HepG2 (cell line): Measurements from ENCODE around the gene UGT1A8. TPM values are rescaled to one million over a fixed set of nuclear protein-coding genes. Genes with fewer than 3 reads are reported as not detected.

Source experiments
- ATAC-seq: fragments of 200-7000 bp; cut with Tn5 transposase; 3 replicates; pipeline ENCODE4 v1.9.1; 2020; ENCODE audit warnings: mild to moderate bottlenecking, moderate library complexity
- BruUV-seq: library from RNA; stranded (reverse); fragments of 400-500 nt; replicated peaks from 2 replicates; lab custom pipeline; 2021; lab: Mats Ljungman, UMichigan
- CTCF ChIA-PET: fragments of 300-600 bp; formaldehyde crosslinking; extraction: SDS; loops from one replicate; lab custom pipeline; 2021; ENCODE audit warnings: low total read pairs, inconsistent platforms, low intra/inter-chr PET ratio; lab: Yijun Ruan, JAX
- POLR2A ChIA-PET: fragments of 350-600 bp; sonication (Branson Sonifier 250); formaldehyde crosslinking; loops from one replicate; lab custom pipeline; 2020; ENCODE audit warnings: antibody characterized with exemption, inconsistent platforms; lab: Yijun Ruan, JAX
- DNase-seq: peaks from one replicate; pipeline ENCODE4 v3.0.0-alpha.2; 2015; ENCODE audit warnings: low spot score
- FAIRE-seq: peaks from 3 replicates; lab custom pipeline; 2011; peaks lifted over from hg19 to GRCh38; lab: Jason Lieb, UNC
- H2AFZ ChIP-seq: one replicate; pipeline ENCODE4 v1.6.1; 2011; ENCODE audit warnings: low read length, inconsistent platforms
- H3K27ac ChIP-seq: fragments of 300-600 bp; 3 replicates; pipeline ENCODE4 v1.8.0; 2011; ENCODE audit warnings: mixed run types, mild to moderate bottlenecking, mixed read lengths, low read length, inconsistent platforms; ENCODE audit not compliant: insufficient read depth; ENCODE audit errors: extremely low read length
- H3K27me3 ChIP-seq, 2 experiments: fragments of 200-600 bp in 1 of 2; 2 replicates in 1 of 2; 3 replicates in 1 of 2; pipeline versions ENCODE4 v1.6.0 to v1.8.0; 2011; ENCODE audit warnings: low read length in 2 of 2, mild to moderate bottlenecking in 2 of 2, moderate library complexity in 2 of 2, inconsistent platforms in 1 of 2; ENCODE audit not compliant: insufficient read depth in 2 of 2, control insufficient read depth in 1 of 2
- H3K36me3 ChIP-seq, 2 experiments: fragments of 200-600 bp in 1 of 2; replicated peaks in 1 of 2; 2 replicates in 1 of 2; 3 replicates in 1 of 2; pipeline versions ENCODE4 v1.5.1 to v1.8.0; 2011; ENCODE audit warnings: low read length in 2 of 2, inconsistent platforms in 1 of 2; ENCODE audit not compliant: insufficient read depth in 2 of 2, control insufficient read depth in 1 of 2
- H3K4me1 ChIP-seq: 2 replicates; pipeline ENCODE4 v1.5.1; 2012; ENCODE audit warnings: low read length, inconsistent platforms; ENCODE audit not compliant: insufficient read depth
- H3K4me2 ChIP-seq: 2 replicates; pipeline ENCODE4 v1.6.0; 2011; ENCODE audit warnings: low read depth, low read length, inconsistent platforms
- H3K4me3 ChIP-seq, 3 experiments: fragments of 200-600 bp in 1 of 3; sonication (generic), shearing (Covaris generic) in 1 of 3; replicated peaks in 1 of 3; 2 replicates each; pipeline ENCODE4 v1.5.1; 2011 to 2016; ENCODE audit warnings: low read length in 3 of 3, inconsistent platforms in 2 of 3, low read depth in 2 of 3, mild to moderate bottlenecking in 2 of 3, control low read depth in 1 of 3, mixed read lengths in 1 of 3; ENCODE audit not compliant: insufficient read depth in 1 of 3
- H3K79me2 ChIP-seq: one replicate; pipeline ENCODE4 v1.6.1; 2011; ENCODE audit warnings: low read length, inconsistent platforms; ENCODE audit not compliant: insufficient read depth
- H3K9ac ChIP-seq: 2 replicates; pipeline ENCODE4 v1.6.0; 2011; ENCODE audit warnings: mild to moderate bottlenecking, low read depth, low read length, inconsistent platforms; ENCODE audit not compliant: insufficient read depth
- H3K9me3 ChIP-seq: 2 replicates; pipeline ENCODE4 v1.5.1; 2012; ENCODE audit warnings: mild to moderate bottlenecking, low read length
- H4K20me1 ChIP-seq: 2 replicates; pipeline ENCODE4 v1.6.0; 2011; ENCODE audit warnings: inconsistent platforms, mild to moderate bottlenecking, low read length, moderate library complexity; ENCODE audit not compliant: insufficient read depth
- AKAP8 ChIP-seq: sonication (generic); formaldehyde crosslinking; IDR thresholded peaks from 2 replicates; pipeline ENCODE4 v1.5.1; 2020; ENCODE audit warnings: mild to moderate bottlenecking, missing genetic modification reagents
- FOXP4 ChIP-seq: sonication (generic); formaldehyde crosslinking; IDR thresholded peaks from 2 replicates; pipeline ENCODE4 v1.4.0; 2020; ENCODE audit warnings: missing genetic modification reagents
- MTA3 ChIP-seq: sonication (generic); formaldehyde crosslinking; IDR thresholded peaks from 2 replicates; pipeline ENCODE4 v1.4.0; 2020; ENCODE audit warnings: missing genetic modification reagents
- NFKBIZ ChIP-seq: IDR thresholded peaks from 2 replicates; pipeline ENCODE4 v1.6.1; 2018; ENCODE audit warnings: missing genetic modification reagents, missing compliant biosample characterization
- POGZ ChIP-seq: sonication (generic); formaldehyde crosslinking; IDR thresholded peaks from 2 replicates; pipeline ENCODE4 v1.4.0; 2020; ENCODE audit warnings: mild to moderate bottlenecking, missing genetic modification reagents
- RORA ChIP-seq: sonication (generic); formaldehyde crosslinking; IDR thresholded peaks from 2 replicates; pipeline ENCODE4 v1.5.0; 2020; ENCODE audit warnings: mild to moderate bottlenecking, missing genetic modification reagents, moderate library complexity
- SOX6 ChIP-seq, 2 experiments: fragments of 450-650 bp in 1 of 2; sonication (generic) in 1 of 2; formaldehyde crosslinking in 1 of 2; IDR thresholded peaks; 2 replicates each; pipeline versions ENCODE4 v1.4.0 to v1.6.1; 2017 to 2020; ENCODE audit warnings: antibody characterized with exemption in 1 of 2, mild to moderate bottlenecking in 1 of 2, missing genetic modification reagents in 1 of 2
- SRSF4 ChIP-seq: fragments of 200-400 bp; formaldehyde crosslinking; IDR thresholded peaks from one replicate; pipeline ENCODE4 v1.6.1; 2018; ENCODE audit warnings: mild to moderate bottlenecking, low read depth, low read length, moderate library complexity; ENCODE audit not compliant: poor library complexity, severe bottlenecking
- ZNF205 ChIP-seq: IDR thresholded peaks from 2 replicates; pipeline ENCODE4 v1.6.1; 2018; ENCODE audit warnings: missing biosample characterization, missing genetic modification reagents
- ZNF225 ChIP-seq: sonication (generic); formaldehyde crosslinking; IDR thresholded peaks from 2 replicates; pipeline ENCODE4 v1.4.0; 2020; ENCODE audit warnings: mild to moderate bottlenecking, missing genetic modification reagents
- ZNF468 ChIP-seq: sonication (generic); formaldehyde crosslinking; IDR thresholded peaks from 2 replicates; pipeline ENCODE4 v1.8.0; 2022; ENCODE audit warnings: mild to moderate bottlenecking, moderate library complexity, missing genetic modification reagents
- ZNF616 ChIP-seq: sonication (generic); formaldehyde crosslinking; IDR thresholded peaks from 2 replicates; pipeline ENCODE4 v1.5.0; 2020; ENCODE audit warnings: low read depth, mild to moderate bottlenecking, missing genetic modification reagents
- ZNF652 ChIP-seq: IDR thresholded peaks from 2 replicates; pipeline ENCODE4 v1.6.1; 2016; ENCODE audit warnings: low read depth, borderline replicate concordance
- ZNF781 ChIP-seq: sonication (generic); formaldehyde crosslinking; IDR thresholded peaks from 2 replicates; pipeline ENCODE4 v1.5.1; 2020; ENCODE audit warnings: borderline replicate concordance, mild to moderate bottlenecking, missing genetic modification reagents; ENCODE audit errors: not compliant biosample characterization
- ZNF878 ChIP-seq: sonication (generic); formaldehyde crosslinking; IDR thresholded peaks from 2 replicates; pipeline ENCODE4 v1.8.1; 2023; ENCODE audit warnings: mild to moderate bottlenecking, missing genetic modification reagents, moderate library complexity
- WGBS: methylation state at CpG from one replicate; pipeline ENCODE4 v1.1.6; 2017; ENCODE audit warnings: low lambda C conversion rate; 5-methylcytosine and 5-hydroxymethylcytosine counted together
- in situ Hi-C: cut with HindIII; loops from 2 replicates; pipeline ENCODE4 v1.10.0; 2017; ENCODE audit warnings: low pct_unique_long_range_greater_than_20kb; ENCODE audit not compliant: extremely low pct_ligation_motif_present
- intact Hi-C: fragments of 100-400 bp; cut with micrococcal nuclease; formaldehyde crosslinking; loops from one replicate; pipeline ENCODE4 v1.10.0; 2022; ENCODE audit not compliant: unreplicated experiment
- polyA plus RNA-seq, 8 experiments: library from polyadenylated mRNA; depleted of rRNA in 3 of 8; stranded (reverse) in 7 of 8; unstranded in 1 of 8; fragments of >200 nt; fragmentation: Illumina TruSeq in 4 of 8; extraction: Trizol in 4 of 8; gene quantifications; 2 replicates each; pipeline versions ENCODE4 v1.2.1 to v1.2.3, GENCODE V29; 2011 to 2016; ENCODE audit warnings: low read depth in 4 of 8, missing spikeins in 1 of 8, mixed read lengths in 1 of 8; ENCODE audit not compliant: insufficient read depth in 1 of 8
- total RNA-seq, 5 experiments: library from RNA; depleted of rRNA; stranded (reverse); fragments of >200 nt; fragmentation: Illumina TruSeq; extraction: Trizol; gene quantifications; 2 replicates each; pipeline ENCODE4 v1.2.3, GENCODE V29; 2016; ENCODE audit warnings: low read depth in 1 of 5
- TF ChIP-seq, protein P1 (sequence below): sonication (generic); formaldehyde crosslinking; IDR thresholded peaks from 2 replicates; pipeline ENCODE4 v1.5.0; 2020; ENCODE audit warnings: mild to moderate bottlenecking, missing genetic modification reagents, borderline replicate concordance
- TF ChIP-seq, protein P2 (sequence below): sonication (generic); formaldehyde crosslinking; IDR thresholded peaks from 2 replicates; pipeline ENCODE4 v1.8.0; 2022; ENCODE audit warnings: missing genetic modification reagents, mild to moderate bottlenecking, inconsistent platforms, borderline replicate concordance

UGT1A8 gene
- total and polyA plus RNA-seq, 2 of the 13 experiments (the other 11 are each of a cell fraction or from before 2014, with no cell fraction given), result not detected

DNA sequence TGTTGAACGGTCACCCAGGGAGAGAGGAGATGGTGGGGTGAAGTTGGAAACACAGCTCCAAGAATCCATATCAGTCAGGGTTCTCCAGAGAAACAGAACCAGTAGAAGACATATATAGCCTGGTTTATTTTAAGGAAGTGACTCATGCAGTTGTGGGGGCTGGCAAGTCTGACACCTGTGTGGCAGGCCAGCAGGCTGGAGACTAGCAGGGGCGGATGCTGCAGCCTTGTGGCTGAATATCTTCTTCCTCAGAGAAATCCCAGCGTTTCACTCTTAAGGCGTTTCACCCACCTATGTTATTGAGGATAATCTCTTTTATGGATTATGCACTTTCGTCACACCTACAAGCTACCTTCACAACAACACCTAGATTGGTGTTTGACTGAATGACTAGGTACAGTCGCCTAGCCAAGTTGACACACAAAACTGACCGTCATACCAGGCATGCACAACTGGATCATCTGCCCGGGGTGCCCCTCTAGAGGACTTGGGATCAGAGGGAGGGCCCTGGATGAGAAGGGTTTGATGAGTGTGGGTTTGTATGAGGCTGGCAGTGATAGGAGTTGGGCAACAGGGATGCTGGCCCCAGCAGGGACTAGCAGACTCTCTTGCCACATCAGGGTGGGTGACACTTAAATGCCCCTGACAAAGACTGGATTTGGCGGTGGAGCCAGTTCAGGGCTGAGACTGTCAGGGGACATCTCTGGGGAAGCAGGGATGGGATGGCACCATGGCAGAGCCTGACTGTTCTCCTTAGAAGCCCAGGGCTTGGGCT, 184.1 kb downstream of the UGT1A8 start:
- Histone ChIP-seq H3K9ac (no peak overlapping the region), H3K79me2 (no peaks in the 10 kb centered on the region), H3K9me3 (no peaks in the 10 kb centered on the region), H3K36me3 (no peaks in the 10 kb centered on the region), H2AFZ (no peak overlapping the region), H3K27ac (no peak overlapping the region), H3K4me1 (no peaks in the 10 kb centered on the region), H3K27me3 (peaks cover 0 to 48% of the 10 kb centered on the region in 2 experiments; a peak in 3 of 5 replicates), H4K20me1 (no peaks in the 10 kb centered on the region), H3K4me2 (no peak overlapping the region), H3K4me3 (no peak overlapping the region)
- in situ Hi-C loops, result no loop called here
- ATAC-seq, result no peak
- CTCF ChIA-PET, result no interaction called here
- intact Hi-C loops, result no loop called here
- no peak for DNase-seq
- POLR2A ChIA-PET, result no interaction called here
- no peak for FAIRE-seq
- BruUV-seq, result no TSS peak
- 39% methylated on average over 9 of the region's 9 CpGs for WGBS
- TF ChIP-seq FOXP4 (CRISPR knock-in tag) (no peak), ZNF225 (CRISPR knock-in tag) (no peak), POGZ (CRISPR knock-in tag) (no peak), RORA (no peak), ZNF205 (CRISPR knock-in tag) (no peak), AKAP8 (no peak), ZNF616 (CRISPR knock-in tag) (no peak), ZNF781 (CRISPR knock-in tag) (no peak), ZNF878 (CRISPR knock-in tag) (no peak), SOX6 (IDR thresholded peaks at IDR 0.05) (no peak), SOX6 (CRISPR knock-in tag; IDR thresholded peaks at IDR 0.05) (no peak), ZNF652 (CRISPR knock-in tag) (no peak), NFKBIZ (CRISPR knock-in tag) (no peak), ZNF468 (no peak), MTA3 (CRISPR knock-in tag) (no peak), SRSF4 (no peak)
- TF ChIP-seq, protein P1, sequence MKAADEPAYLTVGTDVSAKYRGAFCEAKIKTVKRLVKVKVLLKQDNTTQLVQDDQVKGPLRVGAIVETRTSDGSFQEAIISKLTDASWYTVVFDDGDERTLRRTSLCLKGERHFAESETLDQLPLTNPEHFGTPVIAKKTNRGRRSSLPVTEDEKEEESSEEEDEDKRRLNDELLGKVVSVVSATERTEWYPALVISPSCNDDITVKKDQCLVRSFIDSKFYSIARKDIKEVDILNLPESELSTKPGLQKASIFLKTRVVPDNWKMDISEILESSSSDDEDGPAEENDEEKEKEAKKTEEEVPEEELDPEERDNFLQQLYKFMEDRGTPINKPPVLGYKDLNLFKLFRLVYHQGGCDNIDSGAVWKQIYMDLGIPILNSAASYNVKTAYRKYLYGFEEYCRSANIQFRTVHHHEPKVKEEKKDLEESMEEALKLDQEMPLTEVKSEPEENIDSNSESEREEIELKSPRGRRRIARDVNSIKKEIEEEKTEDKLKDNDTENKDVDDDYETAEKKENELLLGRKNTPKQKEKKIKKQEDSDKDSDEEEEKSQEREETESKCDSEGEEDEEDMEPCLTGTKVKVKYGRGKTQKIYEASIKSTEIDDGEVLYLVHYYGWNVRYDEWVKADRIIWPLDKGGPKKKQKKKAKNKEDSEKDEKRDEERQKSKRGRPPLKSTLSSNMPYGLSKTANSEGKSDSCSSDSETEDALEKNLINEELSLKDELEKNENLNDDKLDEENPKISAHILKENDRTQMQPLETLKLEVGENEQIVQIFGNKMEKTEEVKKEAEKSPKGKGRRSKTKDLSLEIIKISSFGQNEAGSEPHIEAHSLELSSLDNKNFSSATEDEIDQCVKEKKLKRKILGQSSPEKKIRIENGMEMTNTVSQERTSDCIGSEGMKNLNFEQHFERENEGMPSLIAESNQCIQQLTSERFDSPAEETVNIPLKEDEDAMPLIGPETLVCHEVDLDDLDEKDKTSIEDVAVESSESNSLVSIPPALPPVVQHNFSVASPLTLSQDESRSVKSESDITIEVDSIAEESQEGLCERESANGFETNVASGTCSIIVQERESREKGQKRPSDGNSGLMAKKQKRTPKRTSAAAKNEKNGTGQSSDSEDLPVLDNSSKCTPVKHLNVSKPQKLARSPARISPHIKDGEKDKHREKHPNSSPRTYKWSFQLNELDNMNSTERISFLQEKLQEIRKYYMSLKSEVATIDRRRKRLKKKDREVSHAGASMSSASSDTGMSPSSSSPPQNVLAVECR (CRISPR knock-in tag), result no peak
- TF ChIP-seq, protein P2, sequence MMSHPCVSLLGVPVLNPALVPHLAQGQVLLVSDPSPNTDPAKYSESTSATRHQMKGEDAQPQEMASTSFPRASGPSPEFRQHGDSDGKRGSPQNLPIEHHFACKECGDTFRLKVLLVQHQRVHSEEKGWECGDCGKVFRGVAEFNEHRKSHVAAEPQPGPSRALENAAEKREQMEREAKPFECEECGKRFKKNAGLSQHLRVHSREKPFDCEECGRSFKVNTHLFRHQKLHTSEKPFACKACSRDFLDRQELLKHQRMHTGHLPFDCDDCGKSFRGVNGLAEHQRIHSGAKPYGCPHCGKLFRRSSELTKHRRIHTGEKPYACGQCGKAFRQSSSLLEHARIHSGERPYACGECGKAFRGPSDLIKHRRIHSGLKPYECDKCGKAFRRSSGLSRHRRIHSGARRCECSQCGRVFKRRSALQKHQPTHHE (CRISPR knock-in tag), result no peak
